Sigmoid colon (tissue), 7 donors: ENCODE measurements around the gene UBL3. TPM values are rescaled to one million over a fixed set of nuclear protein-coding genes. Genes with fewer than 3 reads are reported as not detected.

ENCODE experiments used
- DNase-seq: peaks from one replicate; pipeline ENCODE4 v3.0.0-alpha.2; 2019
- H3K27ac ChIP-seq, 4 donors: fragments of 200-600 bp; sonication (generic); one replicate each; pipeline ENCODE4 v1.5.1; 2016 to 2019; ENCODE audit warnings: mild to moderate bottlenecking in 1 of 4
- H3K27me3 ChIP-seq, 3 donors: fragments of 200-600 bp; sonication (generic); one replicate each; pipeline ENCODE4 v1.5.1; 2019; ENCODE audit warnings: mild to moderate bottlenecking in 1 of 3
- H3K36me3 ChIP-seq, 4 donors: fragments of 200-600 bp; sonication (generic); one replicate each; pipeline ENCODE4 v1.5.1; 2016 to 2019
- H3K4me1 ChIP-seq, 4 donors: fragments of 200-600 bp; sonication (generic); one replicate each; pipeline ENCODE4 v1.5.1; 2017 to 2019
- H3K4me3 ChIP-seq, 4 donors: fragments of 200-600 bp; sonication (generic); one replicate each; pipeline ENCODE4 v1.5.1; 2017 to 2019; ENCODE audit warnings: mild to moderate bottlenecking in 2 of 4, moderate library complexity in 1 of 4
- H3K9me3 ChIP-seq, 4 donors: fragments of 200-600 bp in 3 of 4; sonication (generic) in 3 of 4; one replicate each; pipeline versions ENCODE4 v1.5.1 to v1.6.1; 2013 to 2019
- EP300 ChIP-seq, 4 donors: sonication (generic); formaldehyde crosslinking; IDR thresholded peaks; one replicate each; pipeline ENCODE4 v1.6.1; 2017; ENCODE audit warnings: antibody characterized with exemption in 4 of 4
- POLR2A ChIP-seq, 2 donors: fragments of 450-650 bp; IDR thresholded peaks; one replicate each; pipeline ENCODE4 v1.6.1; 2016; ENCODE audit warnings: antibody characterized with exemption in 2 of 2, mild to moderate bottlenecking in 2 of 2, moderate library complexity in 2 of 2
- POLR2AphosphoS5 ChIP-seq, 4 donors: sonication (generic); formaldehyde crosslinking; IDR thresholded peaks; one replicate each; pipeline ENCODE4 v1.6.1; 2017; ENCODE audit warnings: antibody characterized with exemption in 4 of 4
- WGBS, 2 donors: extraction: QIAGEN DNeasy Blood & Tissue Kit; methylation state at CpG; one replicate each; pipeline ENCODE4 v1.1.7; 2013; 5-methylcytosine and 5-hydroxymethylcytosine counted together
- intact Hi-C: fragments of 100-400 bp; cut with DNase I; formaldehyde crosslinking; loops from one replicate; pipeline ENCODE4 v1.15.1; 2023
- polyA plus RNA-seq, 3 donors: library from polyadenylated mRNA; stranded (reverse); fragments of 200-250 nt; gene quantifications; one replicate each; pipeline ENCODE4 v1.2.3, GENCODE V29; 2013
- total RNA-seq, 4 donors: library from RNA; depleted of rRNA; stranded (reverse); fragments of >200 nt; gene quantifications; one replicate each; pipeline ENCODE4 v1.1.0, GENCODE V29; 2016
- TF ChIP-seq, protein P1 (sequence below), 4 experiments: fragments of 450-650 bp in 3 of 4; fragments of 200-600 bp in 1 of 4; IDR thresholded peaks; one replicate each; pipeline ENCODE4 v1.5.1; 2016 to 2019; ENCODE audit warnings: antibody characterized with exemption in 4 of 4, mild to moderate bottlenecking in 3 of 4, moderate library complexity in 2 of 4
- donor health status: healthy with polysubstance abuse.
- donor health status: Bipolar disorder and iron deficiency.
- donor health status: healthy.

Gene UBL3
- total and polyA plus RNA-seq, 7 donors = 19.1 to 48.6 (median 41.1) TPM

GRCh38 chr13:29861694-29862110, 11.3 kb upstream of the UBL3 start:
- H3K4me1 ChIP-seq = no peaks in the 10 kb centered on the region
- H3K27ac ChIP-seq = no peak overlapping the region
- intact Hi-C loops = no loop called here
- 92 to 94% methylated on average over 8 of the region's 8 CpGs for WGBS, 2 donors
- H3K4me3 ChIP-seq = no peak overlapping the region
- H3K36me3 ChIP-seq = no peaks in the 10 kb centered on the region
- DNase-seq = no peak
- no peaks in the 10 kb centered on the region for H3K9me3 ChIP-seq
- H3K27me3 ChIP-seq = no peaks in the 10 kb centered on the region
- TF ChIP-seq, protein P1, sequence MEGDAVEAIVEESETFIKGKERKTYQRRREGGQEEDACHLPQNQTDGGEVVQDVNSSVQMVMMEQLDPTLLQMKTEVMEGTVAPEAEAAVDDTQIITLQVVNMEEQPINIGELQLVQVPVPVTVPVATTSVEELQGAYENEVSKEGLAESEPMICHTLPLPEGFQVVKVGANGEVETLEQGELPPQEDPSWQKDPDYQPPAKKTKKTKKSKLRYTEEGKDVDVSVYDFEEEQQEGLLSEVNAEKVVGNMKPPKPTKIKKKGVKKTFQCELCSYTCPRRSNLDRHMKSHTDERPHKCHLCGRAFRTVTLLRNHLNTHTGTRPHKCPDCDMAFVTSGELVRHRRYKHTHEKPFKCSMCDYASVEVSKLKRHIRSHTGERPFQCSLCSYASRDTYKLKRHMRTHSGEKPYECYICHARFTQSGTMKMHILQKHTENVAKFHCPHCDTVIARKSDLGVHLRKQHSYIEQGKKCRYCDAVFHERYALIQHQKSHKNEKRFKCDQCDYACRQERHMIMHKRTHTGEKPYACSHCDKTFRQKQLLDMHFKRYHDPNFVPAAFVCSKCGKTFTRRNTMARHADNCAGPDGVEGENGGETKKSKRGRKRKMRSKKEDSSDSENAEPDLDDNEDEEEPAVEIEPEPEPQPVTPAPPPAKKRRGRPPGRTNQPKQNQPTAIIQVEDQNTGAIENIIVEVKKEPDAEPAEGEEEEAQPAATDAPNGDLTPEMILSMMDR (IDR thresholded peaks at IDR 0.05) = no peak
- TF ChIP-seq POLR2AphosphoS5 (IDR thresholded peaks at IDR 0.05) (no peak), POLR2A (IDR thresholded peaks at IDR 0.05) (no peak), EP300 (IDR thresholded peaks at IDR 0.05) (no peak)

GRCh38 chr13:29859971-29860370, 9.6 kb upstream of the UBL3 start:
- TF ChIP-seq EP300 (IDR thresholded peaks at IDR 0.05) = no peak
- no peak for TF ChIP-seq POLR2A (IDR thresholded peaks at IDR 0.05)
- TF ChIP-seq, protein P1 (IDR thresholded peaks at IDR 0.05) = no peak
- no peak for TF ChIP-seq POLR2AphosphoS5 (IDR thresholded peaks at IDR 0.05)
- H3K4me1 ChIP-seq = no peaks in the 10 kb centered on the region
- 89 to 92% methylated on average over 4 of the region's 4 CpGs for WGBS, 2 donors
- no peak overlapping the region for H3K4me3 ChIP-seq
- intact Hi-C loops = no loop called here
- H3K27me3 ChIP-seq = no peaks in the 10 kb centered on the region
- H3K9me3 ChIP-seq = no peaks in the 10 kb centered on the region
- DNase-seq = no peak
- H3K36me3 ChIP-seq = no peaks in the 10 kb centered on the region
- H3K27ac ChIP-seq = no peak overlapping the region

- Histone ChIP-seq H3K4me3 (no peak overlapping the region), H3K27ac (no peak overlapping the region), H3K9me3 (no peaks in the 10 kb centered on the region), H3K4me1 (no peaks in the 10 kb centered on the region), H3K27me3 (no peaks in the 10 kb centered on the region), H3K36me3 (no peaks in the 10 kb centered on the region)
- TF ChIP-seq, protein P1 (IDR thresholded peaks at IDR 0.05) = no peak
- no peak for TF ChIP-seq POLR2AphosphoS5 (IDR thresholded peaks at IDR 0.05)
- TF ChIP-seq POLR2A (IDR thresholded peaks at IDR 0.05) = no peak
- no peak for TF ChIP-seq EP300 (IDR thresholded peaks at IDR 0.05)
- WGBS, 2 donors = 85 to 86% methylated on average over 4 of the region's 4 CpGs
- intact Hi-C loops = no loop called here
- no peak for DNase-seq
Measured at GRCh38 chr13:29858667-29859066, 8.2 kb upstream of the UBL3 start.

DNA sequence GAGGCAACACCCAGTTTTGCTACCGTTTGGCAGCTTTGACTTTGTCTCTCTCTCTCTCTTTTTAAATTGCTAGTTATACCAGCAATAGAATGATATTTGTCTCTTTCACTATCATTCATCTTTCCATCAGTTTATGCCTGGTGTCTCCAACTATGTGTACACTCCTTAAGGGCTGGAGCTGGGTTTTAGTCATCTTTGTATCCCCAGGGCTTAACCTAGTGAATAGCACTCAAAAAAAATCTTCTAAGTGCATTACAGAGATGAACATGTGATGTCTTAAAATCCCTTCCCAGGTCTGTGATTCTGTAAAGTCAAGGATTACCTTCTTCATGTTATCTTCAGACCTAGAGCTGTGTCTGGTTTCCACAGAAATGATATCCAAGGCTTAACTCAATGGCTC, 7.8 kb upstream of the UBL3 start:
- H3K4me3 ChIP-seq = no peak overlapping the region
- WGBS, 2 donors = 13 to 49% methylated on average over 1 of the region's 1 CpG
- H3K9me3 ChIP-seq = no peaks in the 10 kb centered on the region
- no peaks in the 10 kb centered on the region for H3K36me3 ChIP-seq
- TF ChIP-seq, protein P1 (IDR thresholded peaks at IDR 0.05) = no peak
- no peak for TF ChIP-seq POLR2A (IDR thresholded peaks at IDR 0.05)
- no peak for TF ChIP-seq EP300 (IDR thresholded peaks at IDR 0.05)
- TF ChIP-seq POLR2AphosphoS5 (IDR thresholded peaks at IDR 0.05) = no peak
- no peak overlapping the region for H3K27ac ChIP-seq
- no peaks in the 10 kb centered on the region for H3K4me1 ChIP-seq
- H3K27me3 ChIP-seq = no peaks in the 10 kb centered on the region
- intact Hi-C loops = no loop called here
- DNase-seq = no peak

GRCh38 chr13:29857085-29857484, 6.7 kb upstream of the UBL3 start:
- WGBS, 2 donors = 90 to 95% methylated on average over 2 of the region's 2 CpGs
- intact Hi-C loops = no loop called here
- no peaks in the 10 kb centered on the region for H3K9me3 ChIP-seq
- no peaks in the 10 kb centered on the region for H3K36me3 ChIP-seq
- H3K27ac ChIP-seq = no peak overlapping the region
- no peaks in the 10 kb centered on the region for H3K4me1 ChIP-seq
- H3K27me3 ChIP-seq = no peaks in the 10 kb centered on the region
- DNase-seq = no peak
- no peak overlapping the region for H3K4me3 ChIP-seq
- no peak for TF ChIP-seq POLR2AphosphoS5 (IDR thresholded peaks at IDR 0.05)
- TF ChIP-seq, protein P1 (IDR thresholded peaks at IDR 0.05) = no peak
- no peak for TF ChIP-seq EP300 (IDR thresholded peaks at IDR 0.05)
- no peak for TF ChIP-seq POLR2A (IDR thresholded peaks at IDR 0.05)
